Measurements from ENCODE around the gene VAT1. TPM values are rescaled to one million over a fixed set of nuclear protein-coding genes. Genes with fewer than 3 reads are reported as not detected.

VAT1 gene
- total and polyA plus RNA-seq, 2 of the 13 experiments (the other 11 are each of a cell fraction or from before 2014, with no cell fraction given) = 143 to 205 TPM

- TF ChIP-seq ZBTB40 (IDR thresholded peaks at IDR 0.05) (no peak), ZBTB40 (CRISPR knock-in tag; IDR thresholded peaks at IDR 0.05) (peak; percentile 84; the same call in 1 of the 2 replicates), NR0B2 (CRISPR knock-in tag; IDR thresholded peaks at IDR 0.05) (no peak), STAG1 (CRISPR knock-in tag; IDR thresholded peaks at IDR 0.05) (no peak), ZNF383 (CRISPR knock-in tag; IDR thresholded peaks at IDR 0.05; ENCODE audit: borderline replicate concordance) (no peak), CENPT (CRISPR knock-in tag; IDR thresholded peaks at IDR 0.05; ENCODE audit: low read depth) (no peak), ZNF713 (CRISPR knock-in tag; IDR thresholded peaks at IDR 0.05) (no peak), MYC (CRISPR knock-in tag; IDR thresholded peaks at IDR 0.05; ENCODE audit: borderline replicate concordance) (no peak), TOPORS (CRISPR knock-in tag; IDR thresholded peaks at IDR 0.05) (no peak), SALL1 (CRISPR knock-in tag; IDR thresholded peaks at IDR 0.05) (peak; percentile 59; the same call in 1 of the 2 replicates), HDAC2 (CRISPR knock-in tag; IDR thresholded peaks at IDR 0.05) (peak; percentile 93), ZNF33A (CRISPR knock-in tag; IDR thresholded peaks at IDR 0.05; ENCODE audit: borderline replicate concordance) (peak; percentile 84; the same call in 1 of the 2 replicates), ZNF276 (CRISPR knock-in tag; IDR thresholded peaks at IDR 0.05; ENCODE audit: low read depth) (no peak), ZNF414 (CRISPR knock-in tag; IDR thresholded peaks at IDR 0.05) (no peak)
Measured at GRCh38 chr17:43010667-43011308, 11.4 kb downstream of the VAT1 start (continued).
